IPS DF 6.9 (cell line): ENCODE data around the gene TMEM132A.

Experiments used
- DNase-seq: peaks from one replicate; pipeline ENCODE4 v3.0.0-alpha.2; 2013; ENCODE audit warnings: low read depth, low spot score
- H3K27ac ChIP-seq: one replicate; pipeline ENCODE4 v1.5.1; 2013; ENCODE audit warnings: low read length, control low read depth
- H3K27me3 ChIP-seq: 2 replicates; pipeline ENCODE4 v1.6.1; 2013; ENCODE audit warnings: mild to moderate bottlenecking, low read length; ENCODE audit not compliant: control insufficient read depth, insufficient read depth
- H3K36me3 ChIP-seq: 2 replicates; pipeline ENCODE4 v1.6.1; 2013; ENCODE audit warnings: low read length; ENCODE audit not compliant: control insufficient read depth, insufficient read depth
- H3K4me1 ChIP-seq: 2 replicates; pipeline ENCODE4 v1.6.1; 2013; ENCODE audit warnings: low read length; ENCODE audit not compliant: control insufficient read depth, insufficient read depth
- H3K4me3 ChIP-seq: 2 replicates; pipeline ENCODE4 v1.5.1; 2013; ENCODE audit warnings: mild to moderate bottlenecking, low read length
- H3K9me3 ChIP-seq: 2 replicates; pipeline ENCODE4 v1.6.1; 2013; ENCODE audit warnings: low read length, inconsistent platforms; ENCODE audit not compliant: control insufficient read depth, insufficient read depth
- WGBS: extraction: QIAGEN DNeasy Blood & Tissue Kit; methylation state at CpG from one replicate; pipeline ENCODE4 v1.1.7; 2013; ENCODE audit warnings: mixed read lengths, missing lambda C conversion rate; ENCODE audit not compliant: insufficient read length, insufficient coverage; 5-methylcytosine and 5-hydroxymethylcytosine counted together

TMEM132A gene

DNA sequence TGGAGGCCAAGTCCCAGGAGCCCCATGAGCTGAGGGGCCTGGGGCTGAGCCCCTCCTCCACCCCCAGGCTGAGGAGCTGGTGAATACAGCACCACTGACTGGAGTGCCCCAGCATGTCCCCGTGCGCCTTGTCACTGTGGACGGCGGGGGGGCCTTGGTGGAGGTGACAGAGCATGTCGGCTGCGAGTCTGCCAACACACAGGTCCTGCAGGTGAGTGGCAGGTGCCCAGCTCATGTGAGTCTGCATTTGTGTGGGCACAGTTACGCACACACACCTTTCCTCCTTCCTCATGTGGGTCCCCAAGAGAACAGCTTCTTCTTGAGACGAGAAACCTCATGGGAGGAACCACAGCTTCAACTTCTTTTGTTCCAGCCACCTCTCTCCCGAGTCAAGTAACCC, 7.7 kb downstream of the TMEM132A start:
- Histone ChIP-seq H3K36me3 (peaks cover 35% of the 10 kb centered on the region), H3K27ac (no peak overlapping the region), H3K4me1 (no peaks in the 10 kb centered on the region; the same call in 1 of the 2 replicates), H3K4me3 (no peak overlapping the region), H3K9me3 (no peaks in the 10 kb centered on the region), H3K27me3 (no peaks in the 10 kb centered on the region)
- no CpG with 5 or more reads among the region's 9 CpGs for WGBS
- no peak for DNase-seq

DNA sequence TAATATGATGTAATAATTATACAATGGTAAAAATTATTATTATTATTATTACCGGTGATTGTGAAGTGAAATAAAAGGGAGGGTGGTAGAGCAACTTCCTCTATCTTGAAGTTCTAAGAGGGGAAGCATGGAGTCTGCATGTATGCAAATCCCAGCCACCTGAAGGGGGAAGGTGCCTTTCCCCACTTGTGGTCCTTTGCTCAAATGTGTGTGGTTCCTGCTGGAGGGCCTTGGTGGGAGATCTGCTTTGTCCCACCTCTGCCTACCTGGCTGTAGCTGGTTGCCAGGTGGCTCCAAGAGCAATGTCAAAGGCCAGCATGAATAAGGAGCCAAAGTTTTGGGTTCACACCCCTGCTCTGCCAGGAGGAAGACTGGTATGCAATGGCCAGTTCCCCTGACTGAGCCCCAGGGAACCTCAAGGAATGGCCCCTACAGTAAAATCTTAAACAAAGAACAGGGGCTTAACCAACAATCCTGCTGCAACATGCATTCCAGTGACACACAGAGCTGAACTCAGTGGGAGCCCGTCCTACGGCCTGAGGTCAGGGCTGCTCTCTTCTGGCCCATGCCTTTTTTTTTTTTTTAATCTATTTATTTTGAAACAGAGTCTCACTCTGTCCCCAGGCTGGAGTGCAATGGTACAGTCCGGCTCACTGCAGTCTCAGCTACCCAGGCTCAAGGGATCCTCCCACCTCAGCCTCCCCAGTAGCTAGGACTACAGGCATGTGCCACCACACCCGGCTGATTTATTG, 8.5 kb downstream of the TMEM132A start:
- DNase-seq: no peak
- H3K27me3 ChIP-seq: no peaks in the 10 kb centered on the region
- no CpG with 5 or more reads among the region's 5 CpGs for WGBS
- no peaks in the 10 kb centered on the region for H3K9me3 ChIP-seq
- no peaks in the 10 kb centered on the region; the same call in 1 of the 2 replicates for H3K4me1 ChIP-seq
- no peak overlapping the region for H3K27ac ChIP-seq
- peaks cover 31% of the 10 kb centered on the region for H3K36me3 ChIP-seq
- H3K4me3 ChIP-seq: no peak overlapping the region

DNA sequence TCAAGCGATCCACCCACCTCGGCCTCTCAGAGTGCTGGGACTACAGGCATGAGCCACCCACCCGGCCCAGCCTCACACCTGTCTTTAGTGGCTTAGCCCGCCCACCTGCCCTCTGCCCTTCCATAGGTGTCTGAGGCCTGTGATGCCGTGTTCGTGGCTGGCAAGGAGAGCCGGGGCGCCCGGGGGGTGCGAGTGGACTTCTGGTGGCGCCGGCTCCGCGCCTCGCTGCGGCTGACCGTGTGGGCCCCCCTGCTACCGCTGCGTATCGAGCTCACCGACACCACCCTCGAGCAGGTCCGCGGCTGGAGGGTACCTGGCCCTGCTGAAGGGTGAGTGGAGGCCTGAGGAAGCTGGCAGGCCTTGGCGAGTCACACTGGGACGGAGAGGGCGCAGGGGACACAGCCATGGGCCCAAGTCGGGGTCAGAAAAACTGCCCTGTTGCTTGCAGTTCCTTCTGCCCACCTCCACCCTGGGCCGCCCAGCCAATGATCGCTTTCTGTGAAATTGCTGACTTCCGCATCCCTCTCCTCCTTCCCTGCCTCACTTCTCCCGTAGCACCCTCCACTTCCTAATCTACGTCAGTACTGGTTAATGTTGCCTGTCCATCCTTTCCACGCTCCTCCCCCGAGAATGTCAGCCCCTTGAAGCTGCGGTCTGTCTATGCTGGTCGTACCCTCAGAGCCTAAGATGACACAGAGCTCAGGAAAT, 9.3 kb downstream of the TMEM132A start:
- H3K27ac ChIP-seq: no peak overlapping the region
- no peaks in the 10 kb centered on the region; the same call in 1 of the 2 replicates for H3K4me1 ChIP-seq
- no CpG with 5 or more reads among the region's 37 CpGs for WGBS
- no peak overlapping the region for H3K4me3 ChIP-seq
- no peak for DNase-seq
- H3K9me3 ChIP-seq: no peaks in the 10 kb centered on the region
- no peaks in the 10 kb centered on the region for H3K27me3 ChIP-seq
- peaks cover 28% of the 10 kb centered on the region for H3K36me3 ChIP-seq

DNA sequence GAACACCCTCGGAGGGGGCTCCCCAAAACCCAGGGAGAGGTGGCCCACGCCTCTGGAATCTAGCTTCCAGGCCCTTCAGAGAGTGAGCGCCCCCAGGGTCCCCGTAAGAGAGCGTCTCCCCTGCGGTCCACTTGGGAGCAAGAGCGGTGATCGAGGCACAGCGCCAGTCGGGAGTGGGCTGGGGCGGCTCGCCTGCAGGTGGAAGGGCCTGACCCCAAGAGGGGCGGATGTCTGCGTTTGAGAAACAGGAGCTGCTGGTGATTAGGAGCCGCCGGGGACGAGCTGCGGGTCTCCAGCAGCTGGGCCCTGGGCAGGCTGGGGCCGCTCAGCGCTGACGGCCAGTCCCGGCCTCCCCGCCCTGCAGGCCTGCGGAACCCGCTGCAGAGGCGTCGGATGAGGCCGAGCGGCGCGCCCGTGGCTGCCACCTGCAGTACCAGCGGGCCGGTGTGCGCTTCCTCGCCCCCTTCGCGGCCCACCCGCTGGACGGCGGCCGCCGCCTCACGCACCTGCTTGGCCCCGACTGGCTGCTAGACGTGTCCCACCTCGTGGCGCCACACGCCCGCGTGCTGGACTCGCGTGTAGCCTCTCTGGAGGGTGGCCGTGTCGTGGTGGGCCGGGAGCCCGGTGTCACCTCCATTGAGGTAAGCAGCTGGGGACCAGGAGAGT, 10.0 kb downstream of the TMEM132A start:
- peaks cover 21% of the 10 kb centered on the region for H3K36me3 ChIP-seq
- no peak overlapping the region for H3K27ac ChIP-seq
- no peak for DNase-seq
- H3K4me1 ChIP-seq: no peaks in the 10 kb centered on the region; the same call in 1 of the 2 replicates
- no peaks in the 10 kb centered on the region for H3K9me3 ChIP-seq
- no peak overlapping the region for H3K4me3 ChIP-seq
- no CpG with 5 or more reads among the region's 57 CpGs for WGBS
- no peaks in the 10 kb centered on the region for H3K27me3 ChIP-seq

DNA sequence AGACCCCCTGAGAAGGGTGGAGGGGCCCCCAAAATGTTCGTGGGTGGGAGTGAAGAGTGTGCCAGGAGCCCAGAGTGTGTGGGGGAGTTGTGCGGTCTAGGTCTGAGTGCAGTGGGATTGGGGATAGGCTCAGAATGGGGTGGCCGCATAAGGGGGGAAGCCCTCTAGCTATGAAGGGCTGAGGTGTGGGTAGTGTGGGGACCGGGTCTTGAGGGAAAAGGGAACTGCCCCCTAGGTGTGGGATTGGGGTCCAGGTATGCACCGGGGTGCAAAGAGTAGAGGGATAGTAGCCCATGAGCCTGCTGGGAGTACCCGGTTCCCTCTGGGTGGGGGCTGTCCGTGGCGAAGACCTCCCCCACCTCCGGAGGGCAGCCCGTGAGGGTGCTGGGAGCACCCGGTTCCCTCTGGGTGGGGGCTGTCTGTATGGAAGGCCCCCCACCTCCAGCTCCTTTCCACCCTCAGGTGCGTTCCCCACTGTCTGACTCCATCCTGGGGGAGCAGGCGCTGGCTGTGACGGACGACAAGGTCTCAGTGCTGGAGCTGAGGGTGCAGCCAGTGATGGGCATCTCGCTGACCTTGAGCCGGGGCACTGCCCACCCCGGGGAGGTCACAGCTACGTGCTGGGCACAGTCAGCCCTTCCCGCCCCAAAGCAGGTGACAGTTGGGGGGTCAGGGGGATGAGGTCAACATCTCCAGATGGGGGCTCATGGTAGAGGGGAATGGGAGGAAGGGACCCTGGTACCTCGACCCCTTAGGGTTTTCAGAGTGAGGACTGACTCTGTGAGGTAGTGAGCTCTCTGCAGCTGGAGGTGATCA, 10.7 kb downstream of the TMEM132A start:
- Histone ChIP-seq H3K27me3 (no peaks in the 10 kb centered on the region), H3K27ac (no peak overlapping the region), H3K4me3 (no peak overlapping the region), H3K4me1 (no peaks in the 10 kb centered on the region; the same call in 1 of the 2 replicates), H3K36me3 (peaks cover 21% of the 10 kb centered on the region), H3K9me3 (no peaks in the 10 kb centered on the region)
- no CpG with 5 or more reads among the region's 21 CpGs for WGBS
- no peak for DNase-seq

DNA sequence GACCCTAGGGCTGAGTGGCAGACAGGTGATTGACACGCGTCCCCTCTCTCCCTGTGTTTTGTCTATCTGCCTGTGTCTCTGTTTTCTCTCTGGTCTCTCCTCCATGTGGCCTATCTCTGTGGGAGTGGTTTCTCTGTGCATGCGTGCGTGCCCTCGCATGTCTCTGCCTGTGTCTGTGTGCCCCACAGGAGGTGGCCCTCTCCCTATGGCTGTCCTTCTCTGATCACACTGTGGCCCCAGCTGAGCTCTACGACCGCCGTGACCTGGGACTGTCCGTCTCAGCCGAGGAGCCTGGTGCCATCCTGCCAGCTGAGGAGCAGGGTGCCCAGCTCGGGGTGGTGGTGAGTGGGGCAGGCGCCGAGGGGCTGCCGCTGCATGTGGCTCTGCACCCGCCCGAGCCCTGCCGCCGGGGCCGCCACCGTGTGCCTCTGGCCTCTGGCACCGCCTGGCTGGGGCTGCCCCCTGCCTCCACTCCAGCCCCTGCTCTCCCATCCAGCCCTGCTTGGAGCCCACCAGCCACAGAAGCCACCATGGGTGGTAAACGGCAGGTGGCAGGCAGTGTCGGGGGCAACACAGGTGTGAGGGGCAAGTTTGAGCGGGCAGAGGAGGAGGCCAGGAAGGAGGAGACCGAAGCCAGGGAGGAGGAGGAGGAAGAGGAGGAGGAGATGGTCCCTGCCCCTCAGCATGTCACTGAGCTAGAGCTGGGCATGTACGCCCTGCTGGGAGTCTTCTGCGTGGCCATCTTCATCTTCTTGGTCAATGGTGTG, 11.6 kb downstream of the TMEM132A start:
- H3K4me1 ChIP-seq: no peaks in the 10 kb centered on the region; the same call in 1 of the 2 replicates
- WGBS: no CpG with 5 or more reads among the region's 27 CpGs
- no peak for DNase-seq
- H3K9me3 ChIP-seq: no peaks in the 10 kb centered on the region
- H3K27ac ChIP-seq: no peak overlapping the region
- peaks cover 18% of the 10 kb centered on the region for H3K36me3 ChIP-seq
- H3K27me3 ChIP-seq: no peaks in the 10 kb centered on the region
- no peak overlapping the region for H3K4me3 ChIP-seq

DNA sequence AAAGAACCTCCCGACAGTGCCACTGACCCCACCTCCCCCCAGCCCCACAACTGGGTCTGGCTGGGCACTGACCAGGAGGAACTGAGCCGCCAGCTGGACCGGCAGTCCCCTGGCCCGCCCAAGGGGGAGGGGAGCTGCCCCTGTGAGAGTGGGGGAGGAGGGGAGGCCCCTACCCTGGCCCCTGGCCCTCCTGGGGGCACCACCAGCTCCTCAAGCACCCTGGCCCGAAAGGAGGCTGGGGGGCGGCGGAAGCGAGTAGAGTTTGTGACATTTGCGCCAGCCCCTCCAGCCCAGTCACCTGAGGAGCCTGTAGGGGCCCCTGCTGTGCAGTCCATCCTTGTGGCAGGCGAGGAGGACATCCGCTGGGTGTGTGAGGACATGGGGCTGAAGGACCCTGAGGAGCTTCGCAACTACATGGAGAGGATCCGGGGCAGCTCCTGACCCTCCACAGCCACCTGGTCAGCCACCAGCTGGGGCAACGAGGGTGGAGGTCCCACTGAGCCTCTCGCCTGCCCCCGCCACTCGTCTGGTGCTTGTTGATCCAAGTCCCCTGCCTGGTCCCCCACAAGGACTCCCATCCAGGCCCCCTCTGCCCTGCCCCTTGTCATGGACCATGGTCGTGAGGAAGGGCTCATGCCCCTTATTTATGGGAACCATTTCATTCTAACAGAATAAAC, 12.3 kb downstream of the TMEM132A start:
- no peaks in the 10 kb centered on the region for H3K9me3 ChIP-seq
- no CpG with 5 or more reads among the region's 18 CpGs for WGBS
- no peak overlapping the region for H3K4me3 ChIP-seq
- peaks cover 14% of the 10 kb centered on the region for H3K36me3 ChIP-seq
- H3K27me3 ChIP-seq: no peaks in the 10 kb centered on the region
- DNase-seq: no peak
- H3K27ac ChIP-seq: no peak overlapping the region
- no peaks in the 10 kb centered on the region; the same call in 1 of the 2 replicates for H3K4me1 ChIP-seq

DNA sequence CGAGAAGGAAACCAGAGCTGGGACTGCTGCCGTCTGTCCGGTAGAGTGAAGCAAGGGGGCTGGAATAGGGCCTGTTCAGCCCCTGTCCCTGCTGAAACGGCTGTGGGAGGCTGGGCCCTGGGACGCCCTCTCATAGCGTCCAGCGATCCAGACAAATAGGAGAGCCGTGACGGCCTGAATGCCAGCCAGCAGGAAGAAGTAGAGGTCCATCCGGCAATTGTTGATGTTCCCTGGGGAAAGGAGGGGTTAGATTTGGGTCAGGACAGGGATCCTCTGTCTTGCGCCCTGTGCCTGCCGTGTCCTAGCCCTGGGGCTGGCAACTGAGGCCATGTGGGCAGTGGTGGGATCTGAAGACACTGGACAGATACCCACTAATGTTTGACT, 12.9 kb downstream of the TMEM132A start:
- no peak overlapping the region for H3K27ac ChIP-seq
- H3K27me3 ChIP-seq: no peaks in the 10 kb centered on the region
- peaks cover 8% of the 10 kb centered on the region for H3K36me3 ChIP-seq
- no peak overlapping the region for H3K4me3 ChIP-seq
- H3K9me3 ChIP-seq: no peaks in the 10 kb centered on the region
- WGBS: no CpG with 5 or more reads among the region's 12 CpGs
- no peak for DNase-seq
- no peaks in the 10 kb centered on the region; the same call in 1 of the 2 replicates for H3K4me1 ChIP-seq

DNA sequence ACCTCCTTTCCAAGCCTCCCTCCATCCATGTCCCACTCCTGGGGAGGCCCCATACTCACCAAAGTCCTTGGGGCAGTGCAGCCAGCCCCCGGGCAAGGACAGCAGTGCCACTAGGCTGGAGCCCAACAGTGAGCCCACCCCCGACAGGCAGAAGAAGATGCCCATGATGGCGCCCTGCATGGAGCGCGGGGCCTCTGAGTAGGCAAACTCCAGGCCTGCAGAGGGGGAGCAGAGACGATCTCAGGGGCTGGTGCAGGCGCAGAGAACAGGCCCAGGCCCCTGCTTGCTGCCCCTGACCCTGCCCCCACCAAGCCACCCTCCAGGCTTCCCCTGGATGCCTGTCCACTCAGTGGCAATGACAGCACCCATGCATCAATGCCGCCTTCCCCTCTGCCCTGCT, 13.6 kb downstream of the TMEM132A start:
- Histone ChIP-seq H3K9me3 (no peaks in the 10 kb centered on the region), H3K4me1 (no peaks in the 10 kb centered on the region; the same call in 1 of the 2 replicates), H3K27me3 (no peaks in the 10 kb centered on the region), H3K4me3 (no peak overlapping the region), H3K27ac (no peak overlapping the region), H3K36me3 (peaks cover 8% of the 10 kb centered on the region)
- DNase-seq: no peak
- WGBS: no CpG with 5 or more reads among the region's 8 CpGs
